Measurements from ENCODE around the gene ADCYAP1R1.

Gene ADCYAP1R1

DNA sequence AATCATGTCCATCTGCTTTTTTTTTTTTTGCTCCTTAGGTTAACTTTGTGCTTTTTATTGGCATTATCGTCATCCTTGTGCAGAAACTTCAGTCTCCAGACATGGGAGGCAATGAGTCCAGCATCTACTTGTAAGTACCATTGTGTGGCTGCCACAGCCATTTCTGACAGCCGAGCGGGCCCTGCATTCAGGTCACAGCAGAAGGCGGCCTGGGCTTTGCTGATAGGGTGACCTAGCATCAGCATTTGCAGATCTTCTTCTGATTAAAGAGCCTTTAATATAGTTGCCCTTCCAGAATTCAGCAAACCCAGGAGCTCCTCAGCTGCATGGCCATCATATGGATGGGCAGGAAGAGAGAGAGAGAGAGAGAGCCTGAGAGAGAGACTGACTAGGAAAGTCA, 40.5 kb downstream of the ADCYAP1R1 start:
- no peak for TF ChIP-seq CTCF (IDR thresholded peaks at IDR 0.05; ENCODE audit: low read depth, low read length)
- DNase-seq (ENCODE audit: low read depth in 2 of 2) = no peak
- H3K4me3 ChIP-seq (replicated peaks in 1 of 2; ENCODE audit: low read depth in 2 of 2, low read length in 2 of 2) = no peak overlapping the region

GRCh38 chr7:31093282-31093681, 41.2 kb downstream of the ADCYAP1R1 start:
- DNase-seq (ENCODE audit: low read depth in 2 of 2) = no peak
- no peak overlapping the region for H3K4me3 ChIP-seq (replicated peaks in 1 of 2; ENCODE audit: low read depth in 2 of 2, low read length in 2 of 2)
- no peak for TF ChIP-seq CTCF (IDR thresholded peaks at IDR 0.05; ENCODE audit: low read depth, low read length)

DNA sequence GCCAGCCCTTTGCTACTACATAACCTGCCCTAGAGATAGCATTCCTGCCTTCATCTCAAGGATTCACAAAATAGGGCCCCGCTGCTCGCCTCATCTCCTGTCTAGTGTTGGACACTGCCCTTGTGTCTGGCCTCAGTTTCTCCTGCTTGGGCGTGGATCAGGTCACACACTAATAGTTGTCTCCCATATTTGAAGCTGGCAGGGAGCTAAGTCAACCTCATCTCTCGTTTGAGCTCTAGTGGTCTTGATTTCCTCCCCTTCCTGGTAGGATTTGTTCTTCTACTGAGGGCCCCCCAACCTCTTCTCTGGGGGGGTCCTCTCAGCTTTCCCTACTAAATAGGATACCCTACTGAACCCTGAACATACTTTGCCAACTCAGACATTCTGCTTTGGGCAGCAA, 42.2 kb downstream of the ADCYAP1R1 start:
- no peak for TF ChIP-seq CTCF (IDR thresholded peaks at IDR 0.05; ENCODE audit: low read depth, low read length)
- DNase-seq (ENCODE audit: low read depth in 2 of 2) = no peak
- H3K4me3 ChIP-seq (replicated peaks in 1 of 2; ENCODE audit: low read depth in 2 of 2, low read length in 2 of 2) = no peak overlapping the region

GRCh38 chr7:31095286-31096197, 43.4 kb downstream of the ADCYAP1R1 start:
- no peak for TF ChIP-seq CTCF (IDR thresholded peaks at IDR 0.05; ENCODE audit: low read depth, low read length)
- no peak for DNase-seq (ENCODE audit: low read depth in 2 of 2)
- H3K4me3 ChIP-seq (replicated peaks in 1 of 2; ENCODE audit: low read depth in 2 of 2, low read length in 2 of 2) = no peak overlapping the region

DNA sequence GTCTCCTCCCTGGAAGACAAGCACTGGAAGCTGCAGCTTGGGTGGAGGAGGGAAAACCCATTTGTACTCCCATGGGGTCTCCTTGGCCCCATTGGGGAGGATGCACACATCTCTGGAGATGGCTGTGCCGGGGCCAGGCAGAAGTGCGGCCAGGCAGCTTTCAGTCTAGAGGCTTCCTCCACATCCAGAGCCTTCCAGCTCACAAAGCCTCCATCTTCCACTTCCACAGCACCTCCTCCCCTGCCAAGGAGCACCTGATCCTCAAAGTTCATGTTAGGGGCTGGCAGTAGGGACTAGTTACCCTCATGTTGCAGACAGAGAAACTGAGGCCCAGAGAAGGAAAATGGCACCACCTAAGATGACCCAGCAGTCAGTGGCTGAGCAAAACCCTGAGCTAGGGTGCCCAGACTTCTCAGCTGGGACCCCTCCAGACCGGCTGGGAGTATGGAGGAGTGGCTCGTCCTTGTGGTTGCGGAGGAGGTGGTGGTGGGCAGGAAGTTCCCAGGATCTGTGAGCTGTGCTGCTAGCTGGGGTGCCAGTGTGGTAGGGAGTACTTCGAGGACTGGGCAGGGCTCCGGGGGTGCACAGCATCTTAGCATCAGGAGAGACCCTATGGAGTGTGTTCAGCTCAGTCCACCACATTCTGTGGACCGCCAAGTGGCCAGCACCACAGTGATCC, 44.2 kb downstream of the ADCYAP1R1 start:
- no peak for TF ChIP-seq CTCF (IDR thresholded peaks at IDR 0.05; ENCODE audit: low read depth, low read length)
- no peak overlapping the region for H3K4me3 ChIP-seq (replicated peaks in 1 of 2; ENCODE audit: low read depth in 2 of 2, low read length in 2 of 2)
- no peak for DNase-seq (ENCODE audit: low read depth in 2 of 2)

GRCh38 chr7:31096877-31097258, 44.8 kb downstream of the ADCYAP1R1 start:
- no peak overlapping the region for H3K4me3 ChIP-seq (replicated peaks in 1 of 2; ENCODE audit: low read depth in 2 of 2, low read length in 2 of 2)
- no peak for DNase-seq (ENCODE audit: low read depth in 2 of 2)
- TF ChIP-seq CTCF (IDR thresholded peaks at IDR 0.05; ENCODE audit: low read depth, low read length) = no peak

All from cardiac fibroblast (primary cell).